Gastroesophageal sphincter (tissue), 4 donors: ENCODE data around the gene GPSM3. TPM values are rescaled to one million over a fixed set of nuclear protein-coding genes. Genes with fewer than 3 reads are reported as not detected.

Source experiments
- ATAC-seq: fragments of 150-250 bp; one replicate; pipeline ENCODE4 v1.9.1; 2016; ENCODE audit warnings: mild to moderate bottlenecking, moderate library complexity
- H3K27ac ChIP-seq, 4 donors: fragments of 200-600 bp; sonication (generic) in 3 of 4; 1 replicate in 3 of 4; 2 replicates in 1 of 4; pipeline ENCODE4 v1.5.1; 2016 to 2019
- H3K27me3 ChIP-seq: fragments of 200-600 bp; sonication (generic); one replicate; pipeline ENCODE4 v1.5.1; 2019
- H3K36me3 ChIP-seq, 2 donors: fragments of 200-600 bp; sonication (generic); one replicate each; pipeline ENCODE4 v1.5.1; 2019; ENCODE audit warnings: control low read depth in 1 of 2
- H3K4me1 ChIP-seq, 3 donors: fragments of 200-600 bp; sonication (generic); 1 replicate in 2 of 3; 2 replicates in 1 of 3; pipeline ENCODE4 v1.5.1; 2016 to 2019; ENCODE audit warnings: control low read depth in 2 of 3
- H3K4me3 ChIP-seq, 2 donors: fragments of 200-600 bp; sonication (generic); one replicate each; pipeline ENCODE4 v1.5.1; 2019; ENCODE audit warnings: mild to moderate bottlenecking in 1 of 2, moderate library complexity in 1 of 2
- H3K9me3 ChIP-seq, 3 donors: fragments of 200-600 bp; sonication (generic); one replicate each; pipeline ENCODE4 v1.5.1; 2017 to 2019; ENCODE audit warnings: control low read depth in 2 of 3
- EP300 ChIP-seq: sonication (generic); formaldehyde crosslinking; IDR thresholded peaks from one replicate; pipeline ENCODE4 v1.6.1; 2017; ENCODE audit warnings: antibody characterized with exemption, mild to moderate bottlenecking
- POLR2A ChIP-seq, 2 donors: fragments of 450-650 bp; IDR thresholded peaks; one replicate each; pipeline ENCODE4 v1.6.1; 2017; ENCODE audit warnings: antibody characterized with exemption in 2 of 2, mild to moderate bottlenecking in 2 of 2, moderate library complexity in 1 of 2
- POLR2AphosphoS5 ChIP-seq: sonication (generic); formaldehyde crosslinking; IDR thresholded peaks from one replicate; pipeline ENCODE4 v1.6.1; 2017; ENCODE audit warnings: antibody characterized with exemption
- WGBS, 2 donors: methylation state at CpG; one replicate each; pipeline ENCODE4 v1.1.5; 2018; ENCODE audit warnings: low coverage in 1 of 2; 5-methylcytosine and 5-hydroxymethylcytosine counted together
- total RNA-seq, 4 donors: library from RNA; depleted of rRNA; stranded (reverse); fragments of >200 nt; gene quantifications; one replicate each; pipeline ENCODE4 v1.1.0, GENCODE V29; 2016
- TF ChIP-seq, protein P1 (sequence below), 4 experiments: fragments of 200-600 bp in 2 of 4; fragments of 450-650 bp in 2 of 4; sonication (generic) in 1 of 4; IDR thresholded peaks; one replicate each; pipeline ENCODE4 v1.5.1; 2017 to 2019; ENCODE audit warnings: antibody characterized with exemption in 4 of 4, mild to moderate bottlenecking in 2 of 4, moderate library complexity in 2 of 4

Gene GPSM3
- total RNA-seq, 4 donors from 2014 or later = 0.93 to 16.3 (median 9.0) TPM

GRCh38 chr6:32218167-32218566 is 25.7 kb upstream of the GPSM3 start:
- no peaks in the 10 kb centered on the region for H3K36me3 ChIP-seq
- TF ChIP-seq POLR2A (IDR thresholded peaks at IDR 0.05) (no peak), POLR2AphosphoS5 (no peak), EP300 (no peak)
- TF ChIP-seq, protein P1, sequence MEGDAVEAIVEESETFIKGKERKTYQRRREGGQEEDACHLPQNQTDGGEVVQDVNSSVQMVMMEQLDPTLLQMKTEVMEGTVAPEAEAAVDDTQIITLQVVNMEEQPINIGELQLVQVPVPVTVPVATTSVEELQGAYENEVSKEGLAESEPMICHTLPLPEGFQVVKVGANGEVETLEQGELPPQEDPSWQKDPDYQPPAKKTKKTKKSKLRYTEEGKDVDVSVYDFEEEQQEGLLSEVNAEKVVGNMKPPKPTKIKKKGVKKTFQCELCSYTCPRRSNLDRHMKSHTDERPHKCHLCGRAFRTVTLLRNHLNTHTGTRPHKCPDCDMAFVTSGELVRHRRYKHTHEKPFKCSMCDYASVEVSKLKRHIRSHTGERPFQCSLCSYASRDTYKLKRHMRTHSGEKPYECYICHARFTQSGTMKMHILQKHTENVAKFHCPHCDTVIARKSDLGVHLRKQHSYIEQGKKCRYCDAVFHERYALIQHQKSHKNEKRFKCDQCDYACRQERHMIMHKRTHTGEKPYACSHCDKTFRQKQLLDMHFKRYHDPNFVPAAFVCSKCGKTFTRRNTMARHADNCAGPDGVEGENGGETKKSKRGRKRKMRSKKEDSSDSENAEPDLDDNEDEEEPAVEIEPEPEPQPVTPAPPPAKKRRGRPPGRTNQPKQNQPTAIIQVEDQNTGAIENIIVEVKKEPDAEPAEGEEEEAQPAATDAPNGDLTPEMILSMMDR (IDR thresholded peaks at IDR 0.05) = no peak
- H3K4me1 ChIP-seq = no peaks in the 10 kb centered on the region
- H3K27me3 ChIP-seq = peaks cover 13% of the 10 kb centered on the region
- WGBS, 2 donors = 93% methylated on average over 2 of the region's 7 CpGs; no CpG with 5 or more reads in 1 of the 2 donors
- ATAC-seq = no peak
- no peaks in the 10 kb centered on the region for H3K9me3 ChIP-seq
- H3K27ac ChIP-seq = no peak overlapping the region
- H3K4me3 ChIP-seq = no peak overlapping the region

- ATAC-seq = no peak
- Histone ChIP-seq H3K9me3 (no peaks in the 10 kb centered on the region), H3K4me3 (no peak overlapping the region), H3K27ac (no peak overlapping the region), H3K36me3 (no peaks in the 10 kb centered on the region), H3K27me3 (peaks cover 13% of the 10 kb centered on the region), H3K4me1 (no peaks in the 10 kb centered on the region)
- TF ChIP-seq EP300 (no peak), POLR2A (IDR thresholded peaks at IDR 0.05) (no peak), POLR2AphosphoS5 (no peak)
- TF ChIP-seq, protein P1 (IDR thresholded peaks at IDR 0.05) = no peak
- 77 to 82% methylated on average over 3 to 4 of the region's 11 CpGs for WGBS, 2 donors
These were observed 24.6 kb upstream of the GPSM3 start for GRCh38 chr6:32216998-32217397.

DNA sequence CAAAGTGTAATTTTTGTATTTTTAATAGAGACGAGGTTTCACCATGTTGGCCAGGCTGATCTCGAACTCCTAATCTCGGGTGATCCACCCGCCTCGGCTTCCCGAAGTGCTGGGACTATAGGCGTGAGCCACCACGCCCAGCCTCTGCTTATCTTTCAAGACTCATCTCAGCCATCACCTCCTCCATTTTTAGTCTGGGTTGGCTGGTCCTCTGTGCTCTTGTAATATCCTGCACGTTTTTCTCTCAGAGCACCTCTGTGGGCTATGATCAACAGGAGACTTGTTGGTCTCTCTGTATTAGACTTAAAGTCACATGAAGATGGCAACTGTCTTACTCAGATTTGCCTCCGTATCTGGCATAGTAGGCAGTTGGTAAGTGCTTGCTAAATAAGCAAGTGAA is 23.8 kb upstream of the GPSM3 start:
- Histone ChIP-seq H3K9me3 (no peaks in the 10 kb centered on the region), H3K36me3 (no peaks in the 10 kb centered on the region), H3K4me1 (no peaks in the 10 kb centered on the region), H3K4me3 (no peak overlapping the region), H3K27me3 (peaks cover 13% of the 10 kb centered on the region), H3K27ac (no peak overlapping the region)
- no peak for ATAC-seq
- TF ChIP-seq, protein P1 (IDR thresholded peaks at IDR 0.05) = no peak
- TF ChIP-seq POLR2A (IDR thresholded peaks at IDR 0.05) (no peak), EP300 (no peak), POLR2AphosphoS5 (no peak)
- 77 to 90% methylated on average over 2 to 10 of the region's 10 CpGs for WGBS, 2 donors

GRCh38 chr6:32215617-32216016 is 23.2 kb upstream of the GPSM3 start:
- Histone ChIP-seq H3K9me3 (no peaks in the 10 kb centered on the region), H3K36me3 (no peaks in the 10 kb centered on the region), H3K4me1 (no peaks in the 10 kb centered on the region), H3K4me3 (no peak overlapping the region), H3K27ac (no peak overlapping the region), H3K27me3 (peaks cover 7% of the 10 kb centered on the region)
- no peak for TF ChIP-seq POLR2AphosphoS5
- TF ChIP-seq EP300 = no peak
- TF ChIP-seq, protein P1 (IDR thresholded peaks at IDR 0.05) = no peak
- TF ChIP-seq POLR2A (IDR thresholded peaks at IDR 0.05) = no peak
- 80 to 88% methylated on average over 1 to 4 of the region's 4 CpGs for WGBS, 2 donors
- ATAC-seq = no peak

DNA sequence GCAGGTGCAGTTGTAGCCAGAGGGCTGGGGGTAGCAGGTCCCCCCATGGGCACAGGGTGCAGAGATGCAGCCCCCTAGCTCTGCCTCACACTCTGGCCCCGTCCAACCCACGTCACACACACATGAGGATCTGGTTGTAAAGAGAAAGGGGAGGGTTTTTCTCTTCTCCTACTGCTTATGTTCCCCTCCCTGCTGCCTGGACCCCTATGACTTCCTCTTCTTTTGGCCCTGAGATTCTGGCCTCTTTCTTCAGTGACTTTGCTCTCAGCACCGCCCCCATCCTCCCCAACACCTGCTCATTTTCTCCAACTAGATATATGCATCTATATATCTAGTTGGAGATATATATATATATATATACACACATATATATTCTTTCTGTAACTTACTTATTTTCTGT is 21.7 kb upstream of the GPSM3 start:
- H3K27ac ChIP-seq = no peak overlapping the region
- no peaks in the 10 kb centered on the region for H3K4me1 ChIP-seq
- no peak for TF ChIP-seq EP300
- no peaks in the 10 kb centered on the region for H3K27me3 ChIP-seq
- ATAC-seq = no peak
- WGBS, 2 donors = 54 to 67% methylated on average over 2 to 3 of the region's 3 CpGs
- H3K36me3 ChIP-seq = no peaks in the 10 kb centered on the region
- H3K9me3 ChIP-seq = no peaks in the 10 kb centered on the region
- H3K4me3 ChIP-seq = no peak overlapping the region

DNA sequence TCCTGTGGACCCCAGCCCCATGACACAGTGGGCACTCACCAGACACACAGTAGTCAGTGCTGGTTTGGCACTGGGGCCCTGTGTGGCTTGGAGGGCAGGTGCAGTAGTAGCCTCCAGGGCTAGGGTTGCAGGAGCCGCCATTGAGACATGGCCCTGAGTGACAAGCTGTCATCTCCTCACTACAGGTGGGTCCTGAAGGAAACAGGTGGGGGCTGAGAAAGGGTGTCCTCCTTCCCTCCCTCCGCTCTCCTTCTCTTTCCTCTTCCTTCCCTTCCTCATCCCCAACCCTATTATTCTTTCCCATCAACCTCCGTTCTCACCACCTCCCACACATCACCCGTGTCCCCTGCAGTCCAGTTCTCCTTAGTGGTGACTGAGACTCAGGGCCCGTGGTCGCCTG is 21.2 kb upstream of the GPSM3 start:
- Histone ChIP-seq H3K36me3 (no peaks in the 10 kb centered on the region), H3K27me3 (no peaks in the 10 kb centered on the region), H3K4me1 (no peaks in the 10 kb centered on the region), H3K4me3 (no peak overlapping the region), H3K27ac (no peak overlapping the region), H3K9me3 (no peaks in the 10 kb centered on the region)
- TF ChIP-seq EP300 = no peak
- no peak for TF ChIP-seq POLR2AphosphoS5
- no peak for TF ChIP-seq POLR2A (IDR thresholded peaks at IDR 0.05)
- TF ChIP-seq, protein P1 (IDR thresholded peaks at IDR 0.05) = no peak
- WGBS, 2 donors = 82% methylated on average over 6 of the region's 6 CpGs; no CpG with 5 or more reads in 1 of the 2 donors
- no peak for ATAC-seq
